Cardiac muscle cell (in vitro differentiated cells and primary cell): ENCODE measurements around the gene FGF8. TPM values are rescaled to one million over a fixed set of nuclear protein-coding genes. Genes with fewer than 3 reads are reported as not detected.

Experiments
- DNase-seq, 2 donors: peaks; one replicate each; pipeline versions ENCODE4 v3.0.0 to v3.0.0-alpha.2; 2010 to 2017; ENCODE audit warnings: low read depth in 1 of 2, low spot score in 1 of 2
- H3K27ac ChIP-seq: fragments of 200-600 bp; sonication (generic); 2 replicates; pipeline ENCODE4 v1.5.1; 2016
- H3K27me3 ChIP-seq: fragments of 200-600 bp; sonication (generic); 2 replicates; pipeline ENCODE4 v1.6.0; 2016; ENCODE audit warnings: control low read depth
- H3K36me3 ChIP-seq: fragments of 200-600 bp; sonication (generic); 2 replicates; pipeline ENCODE4 v1.5.1; 2016; ENCODE audit warnings: control low read depth
- H3K4me1 ChIP-seq: fragments of 200-600 bp; sonication (generic); 2 replicates; pipeline ENCODE4 v1.8.1; 2017; ENCODE audit warnings: low read depth, mild to moderate bottlenecking, mixed run types
- H3K4me3 ChIP-seq: fragments of 200-600 bp; sonication (generic); 2 replicates; pipeline ENCODE4 v1.5.1; 2016; ENCODE audit warnings: mild to moderate bottlenecking
- H3K9me3 ChIP-seq: fragments of 200-600 bp; sonication (generic); 2 replicates; pipeline ENCODE4 v1.5.1; 2017; ENCODE audit warnings: low read depth, mild to moderate bottlenecking, control low read depth
- CTCF ChIP-seq: IDR thresholded peaks from 2 replicates; pipeline ENCODE4 v1.5.1; 2012; ENCODE audit warnings: low read depth, mild to moderate bottlenecking, low read length
- polyA plus RNA-seq: library from polyadenylated mRNA; unstranded; fragments of >200 nt; fragmentation: Nextera tagmentation; extraction: Ambion mirVana; gene quantifications from 2 replicates; pipeline ENCODE4 v1.2.1, GENCODE V29; 2016
- total RNA-seq: library from RNA; depleted of rRNA; stranded (reverse); fragments of >200 nt; gene quantifications from 2 replicates; pipeline ENCODE4 v1.2.3, GENCODE V29; 2016

The FGF8 gene
- total and polyA plus RNA-seq, 2 experiments from 2014 or later = 1.8 to 12.8 TPM

- DNase-seq = no peak
- no peak overlapping the region for H3K27ac ChIP-seq
- no peak overlapping the region for H3K4me3 ChIP-seq
- H3K27me3 ChIP-seq = no peaks in the 10 kb centered on the region
- no peaks in the 10 kb centered on the region for H3K9me3 ChIP-seq
- TF ChIP-seq CTCF = no peak
- H3K4me1 ChIP-seq = peaks cover 11% of the 10 kb centered on the region
- no peaks in the 10 kb centered on the region for H3K36me3 ChIP-seq
These were observed 12.6 kb downstream of the FGF8 start for GRCh38 chr10:101763141-101763846.

GRCh38 chr10:101762736-101763135 is 13.2 kb downstream of the FGF8 start:
- Histone ChIP-seq H3K4me1 (peaks cover 11% of the 10 kb centered on the region), H3K27ac (no peak overlapping the region), H3K27me3 (no peaks in the 10 kb centered on the region), H3K36me3 (no peaks in the 10 kb centered on the region), H3K9me3 (no peaks in the 10 kb centered on the region), H3K4me3 (no peak overlapping the region)
- no peak for TF ChIP-seq CTCF
- no peak for DNase-seq

- Histone ChIP-seq H3K4me1 (peaks cover 11% of the 10 kb centered on the region), H3K27me3 (no peaks in the 10 kb centered on the region), H3K27ac (no peak overlapping the region), H3K36me3 (no peaks in the 10 kb centered on the region), H3K9me3 (no peaks in the 10 kb centered on the region), H3K4me3 (no peak overlapping the region)
- DNase-seq = no peak
- no peak for TF ChIP-seq CTCF
These were observed 14.7 kb downstream of the FGF8 start for GRCh38 chr10:101761226-101761625.

GRCh38 chr10:101760510-101760909 is 15.4 kb downstream of the FGF8 start:
- Histone ChIP-seq H3K4me1 (peaks cover 11% of the 10 kb centered on the region), H3K27me3 (no peaks in the 10 kb centered on the region), H3K4me3 (no peak overlapping the region), H3K36me3 (no peaks in the 10 kb centered on the region), H3K9me3 (no peaks in the 10 kb centered on the region), H3K27ac (no peak overlapping the region)
- no peak for TF ChIP-seq CTCF
- no peak for DNase-seq

- no peak for DNase-seq
- TF ChIP-seq CTCF = no peak
These were observed 16.3 kb downstream of the FGF8 start for GRCh38 chr10:101759309-101760247.

More at GRCh38 chr10:101759309-101760247, 16.3 kb downstream of the FGF8 start:
- Histone ChIP-seq H3K36me3 (no peaks in the 10 kb centered on the region), H3K27me3 (no peaks in the 10 kb centered on the region), H3K27ac (no peak overlapping the region), H3K4me3 (no peak overlapping the region), H3K9me3 (no peaks in the 10 kb centered on the region), H3K4me1 (peaks cover 11% of the 10 kb centered on the region)
